GM23338 (cell line): Measurements from ENCODE around the gene CDR2L. TPM values are rescaled to one million over a fixed set of nuclear protein-coding genes. Genes with fewer than 3 reads are reported as not detected.

Experiments used
- ATAC-seq: fragments of 200-7000 bp; cut with Tn5 transposase; 3 replicates; pipeline ENCODE4 v1.9.1; 2020
- DNase-seq: peaks from one replicate; pipeline ENCODE4 v3.0.0-alpha.2; 2015; ENCODE audit warnings: low spot score
- H2AFZ ChIP-seq: fragments of 200-600 bp; sonication (generic); 2 replicates; pipeline ENCODE4 v1.8.0; 2016; ENCODE audit warnings: antibody characterized with exemption, mild to moderate bottlenecking, moderate library complexity
- H3F3A ChIP-seq: fragments of 200-600 bp; sonication (generic); replicated peaks from 2 replicates; pipeline ENCODE4 v1.8.0; 2017; ENCODE audit warnings: antibody characterized with exemption, mixed run types, low read depth
- H3K27ac ChIP-seq: fragments of 200-600 bp; sonication (generic); 2 replicates; pipeline ENCODE4 v1.6.1; 2016; ENCODE audit warnings: low read depth
- H3K27me3 ChIP-seq: fragments of 200-600 bp; sonication (generic); 2 replicates; pipeline ENCODE4 v1.8.0; 2016; ENCODE audit warnings: mild to moderate bottlenecking, mixed run types, moderate library complexity; ENCODE audit not compliant: insufficient read depth
- H3K36me3 ChIP-seq: fragments of 200-600 bp; sonication (generic); 2 replicates; pipeline ENCODE4 v1.8.0; 2016; ENCODE audit warnings: mild to moderate bottlenecking; ENCODE audit not compliant: insufficient read depth
- H3K4me1 ChIP-seq: fragments of 200-600 bp; sonication (generic); 2 replicates; pipeline ENCODE4 v1.8.0; 2016; ENCODE audit warnings: mild to moderate bottlenecking, moderate library complexity; ENCODE audit not compliant: insufficient read depth
- H3K4me2 ChIP-seq: fragments of 200-600 bp; sonication (generic); 2 replicates; pipeline ENCODE4 v1.7.1; 2017; ENCODE audit warnings: mixed run types
- H3K4me3 ChIP-seq: fragments of 200-600 bp; sonication (generic); 2 replicates; pipeline ENCODE4 v1.6.1; 2016; ENCODE audit warnings: mixed run types
- H3K79me2 ChIP-seq: fragments of 200-600 bp; sonication (generic); replicated peaks from 2 replicates; pipeline ENCODE4 v1.8.0; 2017; ENCODE audit warnings: mild to moderate bottlenecking; ENCODE audit not compliant: insufficient read depth
- H3K9me2 ChIP-seq: fragments of 200-600 bp; sonication (generic); 2 replicates; pipeline ENCODE4 v1.8.0; 2017; ENCODE audit not compliant: insufficient read depth
- H4K20me1 ChIP-seq: fragments of 200-600 bp; sonication (generic); replicated peaks from 2 replicates; pipeline ENCODE4 v1.8.0; 2017; ENCODE audit warnings: mild to moderate bottlenecking; ENCODE audit not compliant: insufficient read depth
- H3K27ac Mint-ChIP-seq: 2 replicates; pipeline ENCODE4 v1.8.0; 2020; ENCODE audit warnings: inconsistent platforms, mild to moderate bottlenecking, moderate library complexity, mixed read lengths
- H3K27me3 Mint-ChIP-seq: 3 replicates; pipeline ENCODE4 v1.8.0; 2022; ENCODE audit warnings: low read depth, mild to moderate bottlenecking, moderate library complexity, mixed read lengths, inconsistent platforms; ENCODE audit not compliant: insufficient read depth, poor library complexity
- H3K36me3 Mint-ChIP-seq: 3 replicates; pipeline ENCODE4 v1.8.0; 2021; ENCODE audit warnings: low read depth, mild to moderate bottlenecking, inconsistent platforms, moderate library complexity, mixed read lengths
- H3K4me1 Mint-ChIP-seq: 3 replicates; pipeline ENCODE4 v1.8.0; 2020; ENCODE audit warnings: mild to moderate bottlenecking, inconsistent platforms, mixed read lengths
- H3K4me3 Mint-ChIP-seq: 3 replicates; pipeline ENCODE4 v1.8.0; 2021; ENCODE audit warnings: moderate library complexity, mild to moderate bottlenecking, inconsistent platforms, mixed read lengths
- H3K9me3 Mint-ChIP-seq: 3 replicates; pipeline ENCODE4 v1.8.0; 2020; ENCODE audit warnings: moderate library complexity, mild to moderate bottlenecking, inconsistent platforms, mixed read lengths
- polyA plus RNA-seq: library from polyadenylated mRNA; unstranded; fragments of >200 nt; fragmentation: Nextera tagmentation; extraction: Ambion mirVana; gene quantifications from 2 replicates; pipeline ENCODE4 v1.2.1, GENCODE V29; 2016
- total RNA-seq: library from RNA; depleted of rRNA; stranded (reverse); fragments of >200 nt; shearing (Covaris generic); gene quantifications from 2 replicates; pipeline ENCODE4 v1.2.3, GENCODE V29; 2014
- TF ChIP-seq, protein P1 (sequence below): fragments of 250-450 bp; sonication (Bioruptor Pico); IDR thresholded peaks from 2 replicates; pipeline ENCODE4 v1.5.0; 2020; ENCODE audit warnings: mild to moderate bottlenecking, moderate library complexity
- TF ChIP-seq, protein P2 (sequence below): IDR thresholded peaks from 2 replicates; pipeline ENCODE4 v1.6.1; 2016; ENCODE audit warnings: antibody characterized with exemption
- TF ChIP-seq, protein P3 (sequence below): IDR thresholded peaks from one replicate; pipeline ENCODE4 v1.6.1; 2018; ENCODE audit warnings: antibody characterized with exemption; ENCODE audit not compliant: unreplicated experiment

Gene CDR2L
- total and polyA plus RNA-seq, 2 experiments from 2014 or later, result 17.7 to 35.8 TPM

DNA sequence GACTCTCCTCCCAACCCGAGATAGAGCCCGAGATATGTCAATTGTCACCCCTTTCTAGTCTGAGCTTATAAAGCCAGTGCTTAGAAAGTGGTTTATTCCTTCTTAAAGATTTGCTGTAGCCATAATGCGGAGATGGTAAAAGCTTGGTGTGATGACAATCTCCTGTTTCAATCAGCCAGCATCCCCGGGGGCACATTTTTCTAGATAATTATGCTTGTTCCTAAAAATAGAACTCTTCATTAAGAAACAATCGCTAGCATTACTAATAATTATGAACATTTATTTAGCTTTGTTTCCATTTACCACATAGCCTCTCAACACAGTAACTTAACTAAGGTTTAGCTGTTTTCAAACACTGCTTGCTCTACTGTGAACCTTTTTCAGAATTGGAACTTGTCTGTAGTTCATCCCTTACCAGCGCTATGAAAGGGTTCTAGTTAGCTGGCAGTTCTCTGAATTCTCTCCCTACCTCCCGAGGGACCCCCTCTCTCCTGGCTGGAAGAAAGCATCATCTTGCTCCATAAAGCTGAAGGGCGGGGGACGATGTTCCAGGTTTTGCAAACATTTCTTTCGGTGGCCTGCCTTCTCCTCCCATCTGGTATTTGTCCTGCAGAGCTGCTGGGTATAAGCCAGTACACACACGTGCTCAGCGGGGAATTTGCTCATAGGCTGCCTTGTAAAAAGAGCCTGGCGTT is 24.1 kb downstream of the CDR2L start:
- Histone ChIP-seq H3K79me2 (peaks cover 16% of the 10 kb centered on the region), H3K27ac (peak overlapping the region; percentile 100), H3K27me3 (no peaks in the 10 kb centered on the region), H3K4me1 (peaks cover 20% of the 10 kb centered on the region), H2AFZ (peak overlapping the region; percentile 100), H3K4me3 (peak overlapping the region; percentile 88), H3K4me2 (peak overlapping the region; percentile 99), H3K36me3 (no peaks in the 10 kb centered on the region), H4K20me1 (no peaks in the 10 kb centered on the region), H3K9me2 (no peaks in the 10 kb centered on the region), H3F3A (peaks cover 14% of the 10 kb centered on the region)
- TF ChIP-seq, protein P1, sequence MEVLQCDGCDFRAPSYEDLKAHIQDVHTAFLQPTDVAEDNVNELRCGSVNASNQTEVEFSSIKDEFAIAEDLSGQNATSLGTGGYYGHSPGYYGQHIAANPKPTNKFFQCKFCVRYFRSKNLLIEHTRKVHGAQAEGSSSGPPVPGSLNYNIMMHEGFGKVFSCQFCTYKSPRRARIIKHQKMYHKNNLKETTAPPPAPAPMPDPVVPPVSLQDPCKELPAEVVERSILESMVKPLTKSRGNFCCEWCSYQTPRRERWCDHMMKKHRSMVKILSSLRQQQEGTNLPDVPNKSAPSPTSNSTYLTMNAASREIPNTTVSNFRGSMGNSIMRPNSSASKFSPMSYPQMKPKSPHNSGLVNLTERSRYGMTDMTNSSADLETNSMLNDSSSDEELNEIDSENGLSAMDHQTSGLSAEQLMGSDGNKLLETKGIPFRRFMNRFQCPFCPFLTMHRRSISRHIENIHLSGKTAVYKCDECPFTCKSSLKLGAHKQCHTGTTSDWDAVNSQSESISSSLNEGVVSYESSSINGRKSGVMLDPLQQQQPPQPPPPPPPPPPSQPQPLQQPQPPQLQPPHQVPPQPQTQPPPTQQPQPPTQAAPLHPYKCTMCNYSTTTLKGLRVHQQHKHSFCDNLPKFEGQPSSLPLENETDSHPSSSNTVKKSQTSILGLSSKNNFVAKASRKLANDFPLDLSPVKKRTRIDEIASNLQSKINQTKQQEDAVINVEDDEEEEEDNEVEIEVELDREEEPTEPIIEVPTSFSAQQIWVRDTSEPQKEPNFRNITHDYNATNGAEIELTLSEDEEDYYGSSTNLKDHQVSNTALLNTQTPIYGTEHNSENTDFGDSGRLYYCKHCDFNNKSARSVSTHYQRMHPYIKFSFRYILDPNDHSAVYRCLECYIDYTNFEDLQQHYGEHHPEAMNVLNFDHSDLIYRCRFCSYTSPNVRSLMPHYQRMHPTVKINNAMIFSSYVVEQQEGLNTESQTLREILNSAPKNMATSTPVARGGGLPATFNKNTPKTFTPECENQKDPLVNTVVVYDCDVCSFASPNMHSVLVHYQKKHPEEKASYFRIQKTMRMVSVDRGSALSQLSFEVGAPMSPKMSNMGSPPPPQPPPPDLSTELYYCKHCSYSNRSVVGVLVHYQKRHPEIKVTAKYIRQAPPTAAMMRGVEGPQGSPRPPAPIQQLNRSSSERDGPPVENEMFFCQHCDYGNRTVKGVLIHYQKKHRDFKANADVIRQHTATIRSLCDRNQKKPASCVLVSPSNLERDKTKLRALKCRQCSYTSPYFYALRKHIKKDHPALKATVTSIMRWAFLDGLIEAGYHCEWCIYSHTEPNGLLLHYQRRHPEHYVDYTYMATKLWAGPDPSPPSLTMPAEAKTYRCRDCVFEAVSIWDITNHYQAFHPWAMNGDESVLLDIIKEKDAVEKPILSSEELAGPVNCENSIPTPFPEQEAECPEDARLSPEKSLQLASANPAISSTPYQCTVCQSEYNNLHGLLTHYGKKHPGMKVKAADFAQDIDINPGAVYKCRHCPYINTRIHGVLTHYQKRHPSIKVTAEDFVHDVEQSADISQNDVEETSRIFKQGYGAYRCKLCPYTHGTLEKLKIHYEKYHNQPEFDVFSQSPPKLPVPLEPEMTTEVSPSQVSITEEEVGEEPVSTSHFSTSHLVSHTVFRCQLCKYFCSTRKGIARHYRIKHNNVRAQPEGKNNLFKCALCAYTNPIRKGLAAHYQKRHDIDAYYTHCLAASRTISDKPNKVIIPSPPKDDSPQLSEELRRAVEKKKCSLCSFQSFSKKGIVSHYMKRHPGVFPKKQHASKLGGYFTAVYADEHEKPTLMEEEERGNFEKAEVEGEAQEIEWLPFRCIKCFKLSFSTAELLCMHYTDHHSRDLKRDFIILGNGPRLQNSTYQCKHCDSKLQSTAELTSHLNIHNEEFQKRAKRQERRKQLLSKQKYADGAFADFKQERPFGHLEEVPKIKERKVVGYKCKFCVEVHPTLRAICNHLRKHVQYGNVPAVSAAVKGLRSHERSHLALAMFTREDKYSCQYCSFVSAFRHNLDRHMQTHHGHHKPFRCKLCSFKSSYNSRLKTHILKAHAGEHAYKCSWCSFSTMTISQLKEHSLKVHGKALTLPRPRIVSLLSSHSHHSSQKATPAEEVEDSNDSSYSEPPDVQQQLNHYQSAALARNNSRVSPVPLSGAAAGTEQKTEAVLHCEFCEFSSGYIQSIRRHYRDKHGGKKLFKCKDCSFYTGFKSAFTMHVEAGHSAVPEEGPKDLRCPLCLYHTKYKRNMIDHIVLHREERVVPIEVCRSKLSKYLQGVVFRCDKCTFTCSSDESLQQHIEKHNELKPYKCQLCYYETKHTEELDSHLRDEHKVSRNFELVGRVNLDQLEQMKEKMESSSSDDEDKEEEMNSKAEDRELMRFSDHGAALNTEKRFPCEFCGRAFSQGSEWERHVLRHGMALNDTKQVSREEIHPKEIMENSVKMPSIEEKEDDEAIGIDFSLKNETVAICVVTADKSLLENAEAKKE, result no peak
- TF ChIP-seq, protein P2, sequence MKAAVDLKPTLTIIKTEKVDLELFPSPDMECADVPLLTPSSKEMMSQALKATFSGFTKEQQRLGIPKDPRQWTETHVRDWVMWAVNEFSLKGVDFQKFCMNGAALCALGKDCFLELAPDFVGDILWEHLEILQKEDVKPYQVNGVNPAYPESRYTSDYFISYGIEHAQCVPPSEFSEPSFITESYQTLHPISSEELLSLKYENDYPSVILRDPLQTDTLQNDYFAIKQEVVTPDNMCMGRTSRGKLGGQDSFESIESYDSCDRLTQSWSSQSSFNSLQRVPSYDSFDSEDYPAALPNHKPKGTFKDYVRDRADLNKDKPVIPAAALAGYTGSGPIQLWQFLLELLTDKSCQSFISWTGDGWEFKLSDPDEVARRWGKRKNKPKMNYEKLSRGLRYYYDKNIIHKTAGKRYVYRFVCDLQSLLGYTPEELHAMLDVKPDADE, result no peak
- TF ChIP-seq, protein P3, sequence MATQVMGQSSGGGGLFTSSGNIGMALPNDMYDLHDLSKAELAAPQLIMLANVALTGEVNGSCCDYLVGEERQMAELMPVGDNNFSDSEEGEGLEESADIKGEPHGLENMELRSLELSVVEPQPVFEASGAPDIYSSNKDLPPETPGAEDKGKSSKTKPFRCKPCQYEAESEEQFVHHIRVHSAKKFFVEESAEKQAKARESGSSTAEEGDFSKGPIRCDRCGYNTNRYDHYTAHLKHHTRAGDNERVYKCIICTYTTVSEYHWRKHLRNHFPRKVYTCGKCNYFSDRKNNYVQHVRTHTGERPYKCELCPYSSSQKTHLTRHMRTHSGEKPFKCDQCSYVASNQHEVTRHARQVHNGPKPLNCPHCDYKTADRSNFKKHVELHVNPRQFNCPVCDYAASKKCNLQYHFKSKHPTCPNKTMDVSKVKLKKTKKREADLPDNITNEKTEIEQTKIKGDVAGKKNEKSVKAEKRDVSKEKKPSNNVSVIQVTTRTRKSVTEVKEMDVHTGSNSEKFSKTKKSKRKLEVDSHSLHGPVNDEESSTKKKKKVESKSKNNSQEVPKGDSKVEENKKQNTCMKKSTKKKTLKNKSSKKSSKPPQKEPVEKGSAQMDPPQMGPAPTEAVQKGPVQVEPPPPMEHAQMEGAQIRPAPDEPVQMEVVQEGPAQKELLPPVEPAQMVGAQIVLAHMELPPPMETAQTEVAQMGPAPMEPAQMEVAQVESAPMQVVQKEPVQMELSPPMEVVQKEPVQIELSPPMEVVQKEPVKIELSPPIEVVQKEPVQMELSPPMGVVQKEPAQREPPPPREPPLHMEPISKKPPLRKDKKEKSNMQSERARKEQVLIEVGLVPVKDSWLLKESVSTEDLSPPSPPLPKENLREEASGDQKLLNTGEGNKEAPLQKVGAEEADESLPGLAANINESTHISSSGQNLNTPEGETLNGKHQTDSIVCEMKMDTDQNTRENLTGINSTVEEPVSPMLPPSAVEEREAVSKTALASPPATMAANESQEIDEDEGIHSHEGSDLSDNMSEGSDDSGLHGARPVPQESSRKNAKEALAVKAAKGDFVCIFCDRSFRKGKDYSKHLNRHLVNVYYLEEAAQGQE, result no peak
- H3K27me3 Mint-ChIP-seq, result peaks cover 4% of the 10 kb centered on the region
- peak overlapping the region; percentile 96 for H3K27ac Mint-ChIP-seq
- peaks cover 26% of the 10 kb centered on the region for H3K4me1 Mint-ChIP-seq
- peaks cover 13% of the 10 kb centered on the region; the same call in 2 of the 3 replicates for H3K36me3 Mint-ChIP-seq
- ATAC-seq (no peak), DNase-seq (peak; percentile 42)
- H3K9me3 Mint-ChIP-seq, result no peaks in the 10 kb centered on the region; the same call in 1 of the 3 replicates
- H3K4me3 Mint-ChIP-seq, result peak overlapping the region; percentile 84
